ENCODE measurements around the gene WDR93.

WDR93 gene

GRCh38 chr15:89749054-89749453, 58.4 kb downstream of the WDR93 start:
- no peak for DNase-seq (ENCODE audit: low spot score)

GRCh38 chr15:89749526-89749925, 58.9 kb downstream of the WDR93 start:
- no peak for DNase-seq (ENCODE audit: low spot score)

- no peak for DNase-seq (ENCODE audit: low spot score)
Measured at GRCh38 chr15:89749951-89750559, 59.4 kb downstream of the WDR93 start.

- DNase-seq (ENCODE audit: low spot score) = peak; percentile 94
Measured at GRCh38 chr15:89750560-89751542, 60.2 kb downstream of the WDR93 start, which contains the start of gene MESP1. TSS of gene MESP1 (minus strand) at chr15:89751249. CDS start at chr15:89751231, 18 bp downstream.

- no peak for DNase-seq (ENCODE audit: low spot score)
Measured at GRCh38 chr15:89751748-89752147, 61.1 kb downstream of the WDR93 start.

GRCh38 chr15:89753855-89754254, 63.2 kb downstream of the WDR93 start:
- no peak for DNase-seq (ENCODE audit: low spot score)

GRCh38 chr15:89754361-89755154, 63.9 kb downstream of the WDR93 start:
- no peak for DNase-seq (ENCODE audit: low spot score)

- no peak for DNase-seq (ENCODE audit: low spot score)
Measured at GRCh38 chr15:89755701-89756100, 65.1 kb downstream of the WDR93 start.

GRCh38 chr15:89756897-89757296, 66.3 kb downstream of the WDR93 start:
- no peak for DNase-seq (ENCODE audit: low spot score)

GRCh38 chr15:89758283-89758682, 67.7 kb downstream of the WDR93 start:
- DNase-seq (ENCODE audit: low spot score) = no peak

GRCh38 chr15:89758981-89759380, 68.4 kb downstream of the WDR93 start:
- no peak for DNase-seq (ENCODE audit: low spot score)

- DNase-seq (ENCODE audit: low spot score) = no peak
Measured at GRCh38 chr15:89759835-89760234, 69.2 kb downstream of the WDR93 start.

GRCh38 chr15:89760303-89761008, 69.8 kb downstream of the WDR93 start:
- peak; percentile 73 for DNase-seq (ENCODE audit: low spot score)

GRCh38 chr15:89761009-89761831, 70.6 kb downstream of the WDR93 start:
- no peak for DNase-seq (ENCODE audit: low spot score)

- DNase-seq (ENCODE audit: low spot score) = no peak
Measured at GRCh38 chr15:89761929-89762328, 71.3 kb downstream of the WDR93 start.

GRCh38 chr15:89765694-89766093, 75.1 kb downstream of the WDR93 start:
- DNase-seq (ENCODE audit: low spot score) = no peak

GRCh38 chr15:89766357-89767311, 76.0 kb downstream of the WDR93 start:
- DNase-seq (ENCODE audit: low spot score) = no peak

GRCh38 chr15:89767411-89767915, 76.9 kb downstream of the WDR93 start:
- DNase-seq (ENCODE audit: low spot score) = no peak

GRCh38 chr15:89768071-89768500, 77.5 kb downstream of the WDR93 start:
- no peak for DNase-seq (ENCODE audit: low spot score)

Measured in Ammon's horn (tissue), 1 donor.